ENCODE data around the gene DBNL.

Gene DBNL

DNA sequence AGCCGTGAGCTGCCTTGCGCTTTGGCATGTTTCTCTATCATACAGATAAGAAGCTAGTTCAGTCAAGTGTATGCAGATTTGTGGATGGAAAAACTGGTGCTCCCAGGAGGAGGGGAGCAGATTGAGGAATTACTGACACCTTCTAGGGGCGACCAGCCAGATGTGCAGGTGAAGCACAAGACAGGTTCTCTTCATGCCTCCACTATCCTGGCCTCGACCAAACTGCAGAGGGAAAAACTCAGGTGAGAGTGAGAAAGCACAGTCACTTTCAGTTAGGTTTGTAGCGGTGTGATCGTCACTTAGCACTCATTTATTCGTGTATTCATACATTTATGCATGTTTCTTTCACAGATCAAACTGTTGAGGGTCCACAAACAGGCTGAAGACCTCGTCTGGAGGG, 600 bp upstream of the DBNL start:
- no peak for DNase-seq

DNA sequence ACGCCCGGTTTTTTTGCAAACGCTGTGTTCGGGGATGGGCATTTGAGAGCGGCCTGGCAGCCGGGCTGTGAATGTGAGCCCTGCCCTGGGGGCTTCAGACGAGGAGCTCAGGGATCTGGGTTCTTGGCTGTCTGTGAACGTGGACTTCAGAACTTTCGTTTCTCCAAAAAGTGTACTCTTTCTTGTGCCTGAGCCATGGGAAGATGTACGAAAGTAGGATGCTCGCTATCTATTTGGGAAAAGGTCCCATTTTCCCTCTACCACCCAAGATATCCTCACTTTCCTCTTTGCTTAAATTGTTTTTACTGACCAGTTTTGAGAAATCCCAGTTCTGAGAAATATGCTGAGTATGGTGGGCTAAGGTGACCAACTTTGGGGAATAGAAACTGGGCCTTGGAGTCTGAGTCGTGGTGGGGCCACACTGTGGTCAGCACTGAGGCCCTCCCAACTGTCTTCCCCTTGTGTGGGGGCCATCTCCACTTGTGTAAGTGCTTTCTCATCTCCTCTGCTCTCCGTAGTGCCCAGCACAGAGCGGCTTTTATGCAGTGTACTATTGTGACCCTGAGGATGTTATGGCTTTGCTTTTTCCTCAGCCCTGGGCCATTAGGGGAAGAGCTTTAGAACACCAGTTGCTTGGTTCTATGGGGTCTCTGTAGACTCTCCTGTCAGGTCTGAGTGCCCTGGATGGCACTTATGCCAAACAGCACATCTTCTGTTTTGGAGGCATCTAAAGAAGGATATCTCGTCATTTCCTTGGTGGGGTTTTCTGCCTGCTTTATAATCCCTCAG, 918 bp downstream of the DBNL start:
- DNase-seq: no peak

GRCh38 chr7:44046321-44047061, 2.0 kb downstream of the DBNL start:
- no peak for DNase-seq

- DNase-seq: no peak
These were observed 3.7 kb downstream of the DBNL start for GRCh38 chr7:44048031-44048795.

GRCh38 chr7:44050121-44050914, 5.8 kb downstream of the DBNL start:
- no peak for DNase-seq

DNA sequence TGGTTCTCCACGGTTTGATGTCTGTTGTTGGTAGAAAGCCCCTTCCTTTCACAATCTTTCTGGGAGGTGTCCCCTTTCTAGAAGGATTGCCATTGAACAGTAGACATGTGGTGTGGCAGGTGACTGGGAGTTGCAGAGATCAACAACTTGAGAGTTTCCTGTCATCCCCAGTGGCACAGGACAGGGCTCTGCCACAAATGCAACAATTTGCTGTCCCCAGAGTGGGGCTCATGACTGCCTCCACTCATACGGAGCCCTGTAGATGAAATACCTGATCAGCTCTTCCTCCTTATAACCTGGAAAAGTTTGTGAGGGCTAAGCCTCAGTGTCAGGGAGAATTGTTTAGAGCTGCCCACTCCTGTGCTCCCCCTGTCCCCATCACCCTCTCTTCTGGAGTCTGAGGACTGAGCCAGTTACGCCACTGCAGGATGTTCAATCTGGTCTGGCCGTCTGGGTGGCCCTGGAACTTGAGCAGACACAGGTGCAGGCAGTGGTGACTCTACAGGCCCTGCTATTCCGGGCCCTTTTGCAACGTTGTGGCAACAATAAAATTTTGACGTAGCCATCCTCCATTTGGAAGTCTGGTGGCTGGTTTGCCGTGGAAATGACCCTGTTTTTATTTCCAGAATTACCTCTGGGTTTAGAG, 6.5 kb downstream of the DBNL start:
- no peak for DNase-seq

GRCh38 chr7:44051611-44052220, 7.2 kb downstream of the DBNL start:
- DNase-seq: no peak

DNA sequence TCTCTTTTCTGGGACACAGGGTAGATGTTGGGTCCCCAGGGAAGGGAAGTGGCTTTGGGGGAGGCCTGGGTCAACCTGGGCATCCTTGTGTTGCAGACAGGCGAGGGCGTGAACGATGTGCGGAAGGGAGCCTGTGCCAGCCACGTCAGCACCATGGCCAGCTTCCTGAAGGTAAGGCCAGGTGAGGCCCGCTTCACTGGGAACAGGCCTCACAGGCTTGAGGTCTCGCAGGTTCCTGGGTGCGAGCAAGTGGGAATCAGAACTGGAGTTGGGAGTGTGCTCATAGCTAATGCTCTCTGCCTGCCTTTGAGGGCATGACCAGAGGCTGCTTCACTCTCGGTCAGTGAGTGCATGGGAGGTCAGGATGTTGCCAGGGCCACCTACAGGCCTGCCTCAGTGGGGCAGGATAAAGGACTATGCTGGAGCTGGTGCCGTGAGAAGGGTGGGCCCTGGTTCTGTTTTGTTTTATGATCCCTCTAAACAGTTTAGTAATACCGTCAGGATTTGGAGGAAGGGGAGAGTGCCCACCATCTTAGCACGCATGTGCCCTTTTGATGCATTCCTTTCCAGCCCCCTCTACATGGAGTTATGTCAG, 8.4 kb downstream of the DBNL start:
- DNase-seq: no peak

DNA sequence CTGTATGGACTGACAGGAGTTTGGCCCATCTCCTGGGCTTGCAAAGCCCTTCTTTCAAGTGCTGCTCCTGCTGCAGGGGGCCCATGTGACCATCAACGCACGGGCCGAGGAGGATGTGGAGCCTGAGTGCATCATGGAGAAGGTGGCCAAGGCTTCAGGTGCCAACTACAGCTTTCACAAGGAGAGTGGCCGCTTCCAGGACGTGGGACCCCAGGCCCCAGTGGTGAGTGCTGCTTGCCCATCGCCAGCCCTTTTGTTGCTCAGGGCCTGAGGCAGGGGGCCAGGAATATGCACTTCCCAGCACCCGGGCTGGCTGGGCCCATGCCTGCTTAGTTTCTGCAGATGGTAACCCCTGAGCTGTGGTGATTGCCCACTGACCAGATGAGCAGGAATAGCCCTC, 12.2 kb downstream of the DBNL start:
- DNase-seq: no peak

DNA sequence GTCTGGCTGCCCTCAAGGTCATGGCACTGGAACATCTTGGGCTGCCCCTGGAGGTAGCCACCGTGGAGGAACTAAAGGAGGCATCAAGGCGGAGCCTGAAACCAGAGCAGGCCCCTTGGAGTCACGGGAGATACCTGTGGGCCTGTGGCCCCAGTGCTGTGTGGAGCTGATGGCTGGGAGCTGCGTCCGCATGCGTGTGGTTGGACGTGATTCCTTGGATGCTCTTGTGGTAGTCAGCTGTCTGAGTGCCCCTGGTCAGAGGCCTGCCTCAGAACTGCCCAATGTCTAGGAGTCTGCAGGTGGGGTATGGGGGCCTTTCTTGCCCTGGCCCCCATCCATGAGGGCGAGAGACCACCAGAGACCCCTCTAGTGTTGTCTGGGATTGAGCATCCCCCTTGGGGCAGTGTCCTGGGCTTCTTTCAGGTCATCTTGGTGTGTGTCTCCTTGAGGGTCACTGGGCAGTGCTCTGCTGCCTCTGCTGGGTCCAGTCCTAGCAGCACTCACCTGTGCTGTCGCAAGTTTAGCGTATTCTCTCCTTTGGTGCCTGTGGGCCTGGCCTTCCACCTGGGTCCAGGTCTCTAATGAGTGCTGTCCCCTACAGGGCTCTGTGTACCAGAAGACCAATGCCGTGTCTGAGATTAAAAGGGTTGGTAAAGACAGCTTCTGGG, 12.8 kb downstream of the DBNL start:
- DNase-seq: no peak

DNA sequence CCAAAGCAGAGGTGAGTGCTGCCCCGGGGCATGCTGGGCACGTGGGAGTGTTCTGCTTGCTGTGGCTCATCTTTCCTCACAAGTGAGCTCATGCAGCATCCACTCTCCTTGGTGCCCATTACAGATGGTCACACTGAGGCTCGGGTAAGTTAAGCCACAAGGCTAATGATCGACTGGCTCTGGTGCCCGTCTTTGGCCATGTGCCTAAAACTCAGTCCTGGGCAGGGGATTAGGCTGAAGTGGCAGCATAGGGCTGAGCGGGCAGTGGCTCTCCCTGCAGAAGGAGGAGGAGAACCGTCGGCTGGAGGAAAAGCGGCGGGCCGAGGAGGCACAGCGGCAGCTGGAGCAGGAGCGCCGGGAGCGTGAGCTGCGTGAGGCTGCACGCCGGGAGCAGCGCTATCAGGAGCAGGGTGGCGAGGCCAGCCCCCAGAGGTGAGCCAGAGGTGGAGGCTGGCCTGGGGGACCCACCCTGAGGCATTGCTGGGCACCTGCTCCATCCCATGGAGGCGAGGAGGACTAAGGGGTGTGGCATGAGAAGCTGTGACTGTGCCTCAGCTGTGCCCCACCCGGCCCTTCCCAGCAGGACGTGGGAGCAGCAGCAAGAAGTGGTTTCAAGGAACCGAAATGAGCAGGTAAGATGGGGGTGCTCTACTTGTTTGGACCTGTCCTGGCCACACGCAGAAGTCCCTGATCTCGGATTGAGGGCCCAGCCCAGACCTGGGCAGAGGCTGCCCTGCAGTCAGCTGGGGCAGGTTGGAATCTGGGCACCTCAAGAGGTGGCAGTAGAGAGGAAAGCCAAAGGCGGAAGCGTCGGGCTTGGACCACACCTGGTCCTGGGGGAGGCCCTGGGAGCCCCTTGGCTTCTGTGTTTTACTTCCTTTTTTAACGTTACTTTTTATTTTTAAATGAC, 13.6 kb downstream of the DBNL start:
- no peak for DNase-seq

GRCh38 chr7:44058759-44059218, 14.3 kb downstream of the DBNL start:
- DNase-seq: no peak

GRCh38 chr7:44059219-44060090, 15.0 kb downstream of the DBNL start:
- no peak for DNase-seq

DNA sequence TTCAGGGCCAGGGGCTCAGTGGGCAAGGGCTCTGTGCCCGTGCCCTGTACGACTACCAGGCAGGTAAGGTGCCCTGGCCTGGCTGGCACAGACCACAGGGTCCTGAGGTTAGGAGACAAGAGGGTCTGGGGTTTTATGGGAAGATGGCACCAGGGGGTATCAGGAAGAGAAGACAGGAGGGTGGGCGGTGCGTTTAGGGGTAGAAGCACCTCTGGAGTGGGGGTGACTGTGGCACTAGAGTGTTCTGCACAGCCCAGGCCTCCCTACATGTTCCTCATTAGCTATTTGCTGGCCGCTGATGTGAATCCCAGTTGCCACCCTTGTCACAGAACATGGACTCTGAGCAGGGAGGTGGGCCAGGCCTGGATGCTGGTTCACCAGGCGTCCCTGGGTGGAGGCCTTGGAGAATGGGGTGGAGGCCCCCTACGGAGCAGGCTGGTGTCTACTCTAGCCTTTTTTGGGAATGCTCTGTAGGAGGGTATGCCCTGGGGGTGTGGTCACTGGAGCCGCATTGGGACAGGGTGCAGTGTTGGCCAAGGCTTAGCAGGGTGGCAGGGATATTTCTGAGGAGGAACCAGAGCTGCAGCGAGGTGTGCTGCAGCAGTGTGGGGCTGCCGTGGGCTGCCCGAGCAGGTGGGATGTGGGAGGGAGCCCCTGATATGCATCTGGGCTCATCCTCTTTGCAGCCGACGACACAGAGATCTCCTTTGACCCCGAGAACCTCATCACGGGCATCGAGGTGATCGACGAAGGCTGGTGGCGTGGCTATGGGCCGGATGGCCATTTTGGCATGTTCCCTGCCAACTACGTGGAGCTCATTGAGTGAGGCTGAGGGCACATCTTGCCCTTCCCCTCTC, 15.8 kb downstream of the DBNL start:
- DNase-seq: no peak

DNA sequence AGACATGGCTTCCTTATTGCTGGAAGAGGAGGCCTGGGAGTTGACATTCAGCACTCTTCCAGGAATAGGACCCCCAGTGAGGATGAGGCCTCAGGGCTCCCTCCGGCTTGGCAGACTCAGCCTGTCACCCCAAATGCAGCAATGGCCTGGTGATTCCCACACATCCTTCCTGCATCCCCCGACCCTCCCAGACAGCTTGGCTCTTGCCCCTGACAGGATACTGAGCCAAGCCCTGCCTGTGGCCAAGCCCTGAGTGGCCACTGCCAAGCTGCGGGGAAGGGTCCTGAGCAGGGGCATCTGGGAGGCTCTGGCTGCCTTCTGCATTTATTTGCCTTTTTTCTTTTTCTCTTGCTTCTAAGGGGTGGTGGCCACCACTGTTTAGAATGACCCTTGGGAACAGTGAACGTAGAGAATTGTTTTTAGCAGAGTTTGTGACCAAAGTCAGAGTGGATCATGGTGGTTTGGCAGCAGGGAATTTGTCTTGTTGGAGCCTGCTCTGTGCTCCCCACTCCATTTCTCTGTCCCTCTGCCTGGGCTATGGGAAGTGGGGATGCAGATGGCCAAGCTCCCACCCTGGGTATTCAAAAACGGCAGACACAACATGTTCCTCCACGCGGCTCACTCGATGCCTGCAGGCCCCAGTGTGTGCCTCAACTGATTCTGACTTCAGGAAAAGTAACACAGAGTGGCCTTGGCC, 16.6 kb downstream of the DBNL start:
- no peak for DNase-seq

DNA sequence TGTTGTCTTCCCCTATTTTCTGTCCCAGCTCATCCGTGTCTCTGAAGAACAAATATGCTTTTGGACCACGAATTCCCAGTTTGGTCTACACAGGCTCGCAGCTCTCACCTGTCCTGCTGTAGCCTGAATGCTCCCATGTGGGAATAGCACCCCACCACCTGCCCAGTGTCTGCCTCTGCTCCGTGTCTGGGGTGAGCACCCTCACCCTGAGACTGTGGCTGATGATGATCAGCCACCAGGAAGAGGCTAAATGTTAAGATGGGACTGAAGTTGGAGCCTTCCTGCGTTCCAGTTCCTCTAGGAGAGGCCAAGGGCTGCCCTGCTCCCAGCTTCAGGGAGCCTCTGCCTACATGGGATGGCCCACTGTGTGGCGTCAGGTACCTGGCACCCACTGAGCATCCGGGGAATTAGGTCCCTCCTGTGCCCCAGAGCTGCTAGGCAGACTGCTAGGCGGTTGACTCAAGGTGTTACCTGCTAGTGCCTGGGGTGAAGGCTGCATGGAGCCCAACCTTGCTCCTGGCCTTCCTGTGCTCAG, 17.2 kb downstream of the DBNL start:
- DNase-seq: no peak

Data from NCI-H226 (cell line).